Measurements from ENCODE around the gene TBC1D14.

Gene TBC1D14

GRCh38 chr4:6917461-6918271 lies 8.0 kb downstream of the TBC1D14 start:
- H3K27ac ChIP-seq, result peak overlapping the region; percentile 76
- peak; percentile 76 for TF ChIP-seq CTCF (conservative IDR thresholded peaks at IDR 0.05)

GRCh38 chr4:6918338-6918737 lies 8.7 kb downstream of the TBC1D14 start:
- TF ChIP-seq CTCF (conservative IDR thresholded peaks at IDR 0.05), result no peak
- peak overlapping the region; percentile 76 for H3K27ac ChIP-seq

GRCh38 chr4:6920171-6920570 lies 10.5 kb downstream of the TBC1D14 start:
- no peak for TF ChIP-seq CTCF (conservative IDR thresholded peaks at IDR 0.05)
- no peak overlapping the region for H3K27ac ChIP-seq

- H3K27ac ChIP-seq, result no peak overlapping the region
- no peak for TF ChIP-seq CTCF (conservative IDR thresholded peaks at IDR 0.05)
These were observed 13.9 kb downstream of the TBC1D14 start for GRCh38 chr4:6923507-6923906.

- H3K27ac ChIP-seq, result no peak overlapping the region
- TF ChIP-seq CTCF (conservative IDR thresholded peaks at IDR 0.05), result no peak
These were observed 14.7 kb downstream of the TBC1D14 start for GRCh38 chr4:6924361-6924779.

GRCh38 chr4:6925357-6925836 lies 15.8 kb downstream of the TBC1D14 start:
- no peak for TF ChIP-seq CTCF (conservative IDR thresholded peaks at IDR 0.05)
- H3K27ac ChIP-seq, result no peak overlapping the region

- H3K27ac ChIP-seq, result no peak overlapping the region
- no peak for TF ChIP-seq CTCF (conservative IDR thresholded peaks at IDR 0.05)
These were observed 16.5 kb downstream of the TBC1D14 start for GRCh38 chr4:6926081-6926480.

All from VCaP (cell line).